GM21515 (cell line): ENCODE measurements around the gene SARS1.

Experiments
- ATAC-seq: cut with Tn5 transposase; IDR thresholded peaks from one replicate; pipeline ENCODE4 v1.9.1; 2021; ENCODE audit not compliant: unreplicated experiment

The SARS1 gene

GRCh38 chr1:109259674-109260557 is 46.2 kb downstream of the SARS1 start:
- ATAC-seq: no peak

GRCh38 chr1:109261006-109261405 is 47.3 kb downstream of the SARS1 start:
- no peak for ATAC-seq

GRCh38 chr1:109261578-109261977 is 47.9 kb downstream of the SARS1 start:
- no peak for ATAC-seq

- ATAC-seq: no peak
Observed at GRCh38 chr1:109262231-109263055, 48.7 kb downstream of the SARS1 start.

- no peak for ATAC-seq
Observed at GRCh38 chr1:109263234-109263596, 49.5 kb downstream of the SARS1 start.

GRCh38 chr1:109263597-109264378 is 50.1 kb downstream of the SARS1 start:
- ATAC-seq: no peak

- no peak for ATAC-seq
Observed at GRCh38 chr1:109264379-109264755, 50.6 kb downstream of the SARS1 start.

- ATAC-seq: no peak
Observed at GRCh38 chr1:109265016-109265415, 51.3 kb downstream of the SARS1 start.

- no peak for ATAC-seq
Observed at GRCh38 chr1:109265741-109266330, 52.1 kb downstream of the SARS1 start.

- ATAC-seq: no peak
Observed at GRCh38 chr1:109266965-109267364, 53.2 kb downstream of the SARS1 start.

GRCh38 chr1:109267743-109268300 is 54.1 kb downstream of the SARS1 start:
- no peak for ATAC-seq

- ATAC-seq: no peak
Observed at GRCh38 chr1:109268431-109269211, 54.9 kb downstream of the SARS1 start.

- no peak for ATAC-seq
Observed at GRCh38 chr1:109269212-109269980, 55.7 kb downstream of the SARS1 start.

GRCh38 chr1:109269981-109270622 is 56.4 kb downstream of the SARS1 start:
- ATAC-seq: no peak

- no peak for ATAC-seq
Observed at GRCh38 chr1:109270623-109271317, 57.1 kb downstream of the SARS1 start.

GRCh38 chr1:109271458-109271857 is 57.7 kb downstream of the SARS1 start:
- no peak for ATAC-seq

GRCh38 chr1:109272021-109272799 is 58.5 kb downstream of the SARS1 start:
- no peak for ATAC-seq
